HEK293 (cell line): ENCODE results near the gene PRMT5.

Experiments
- ATF2 ChIP-seq: fragments of 450-650 bp; formaldehyde crosslinking; IDR thresholded peaks from 2 replicates; pipeline ENCODE4 v1.5.1; 2016; ENCODE audit warnings: missing biosample characterization, missing genetic modification characterization, low read depth
- BCL11A ChIP-seq: fragments of 450-650 bp; formaldehyde crosslinking; IDR thresholded peaks from 2 replicates; pipeline ENCODE4 v1.5.1; 2016; ENCODE audit warnings: low read depth, missing biosample characterization, missing genetic modification characterization
- BCL11B ChIP-seq: fragments of 450-650 bp; formaldehyde crosslinking; IDR thresholded peaks from 2 replicates; pipeline ENCODE4 v1.5.1; 2016; ENCODE audit warnings: low read depth, missing biosample characterization, missing genetic modification characterization
- GLI2 ChIP-seq: fragments of 450-650 bp; formaldehyde crosslinking; IDR thresholded peaks from 2 replicates; pipeline ENCODE4; 2017; ENCODE audit warnings: missing biosample characterization, missing genetic modification characterization, low read depth, borderline replicate concordance
- GLIS1 ChIP-seq: fragments of 450-650 bp; formaldehyde crosslinking; IDR thresholded peaks from 2 replicates; pipeline ENCODE4 v1.5.1; 2016; ENCODE audit warnings: missing biosample characterization, missing genetic modification characterization
- HOXD13 ChIP-seq: sonication (generic); formaldehyde crosslinking; IDR thresholded peaks from 2 replicates; pipeline ENCODE4 v1.8.0; 2022; ENCODE audit warnings: missing genetic modification reagents, borderline replicate concordance
- KLF10 ChIP-seq: fragments of 450-650 bp; IDR thresholded peaks from 2 replicates; pipeline ENCODE4 v1.5.1; 2018; ENCODE audit warnings: missing biosample characterization, mild to moderate bottlenecking, missing genetic modification characterization
- KLF7 ChIP-seq: fragments of 450-650 bp; formaldehyde crosslinking; IDR thresholded peaks from 2 replicates; pipeline ENCODE4 v1.5.1; 2016; ENCODE audit warnings: missing biosample characterization, missing genetic modification characterization, borderline replicate concordance
- PATZ1 ChIP-seq: fragments of 450-650 bp; formaldehyde crosslinking; IDR thresholded peaks from 2 replicates; pipeline ENCODE4 v1.5.1; 2016; ENCODE audit warnings: missing biosample characterization, missing genetic modification characterization
- PRDM10 ChIP-seq: fragments of 450-650 bp; formaldehyde crosslinking; IDR thresholded peaks from 2 replicates; pipeline ENCODE4 v1.5.1; 2016; ENCODE audit warnings: missing biosample characterization, missing genetic modification characterization
- PRDM4 ChIP-seq: fragments of 450-650 bp; formaldehyde crosslinking; IDR thresholded peaks from 2 replicates; pipeline ENCODE4 v1.5.1; 2017; ENCODE audit warnings: missing biosample characterization, missing genetic modification characterization
- REST ChIP-seq: fragments of 450-650 bp; formaldehyde crosslinking; IDR thresholded peaks from 2 replicates; pipeline ENCODE4 v1.5.1; 2016; ENCODE audit warnings: missing biosample characterization, missing genetic modification characterization
- SCRT1 ChIP-seq: fragments of 450-650 bp; formaldehyde crosslinking; IDR thresholded peaks from 2 replicates; pipeline ENCODE4 v1.5.1; 2016; ENCODE audit warnings: missing biosample characterization, missing genetic modification characterization, borderline replicate concordance
- ZBTB1 ChIP-seq: fragments of 450-650 bp; formaldehyde crosslinking; IDR thresholded peaks from 2 replicates; pipeline ENCODE4 v1.5.1; 2016; ENCODE audit warnings: missing biosample characterization, missing genetic modification characterization
- ZBTB20 ChIP-seq: fragments of 450-650 bp; formaldehyde crosslinking; IDR thresholded peaks from 2 replicates; pipeline ENCODE4 v1.5.1; 2016; ENCODE audit warnings: missing biosample characterization, missing genetic modification characterization
- ZBTB8A ChIP-seq: fragments of 450-650 bp; formaldehyde crosslinking; IDR thresholded peaks from 2 replicates; pipeline ENCODE4 v1.5.1; 2016; ENCODE audit warnings: missing biosample characterization, missing genetic modification characterization
- ZNF112 ChIP-seq: fragments of 450-650 bp; formaldehyde crosslinking; IDR thresholded peaks from 2 replicates; pipeline ENCODE4 v1.5.0; 2017; ENCODE audit warnings: missing biosample characterization, missing genetic modification characterization
- ZNF146 ChIP-seq: fragments of 450-650 bp; formaldehyde crosslinking; IDR thresholded peaks from 2 replicates; pipeline ENCODE4 v1.5.1; 2016; ENCODE audit warnings: missing biosample characterization, missing genetic modification characterization
- ZNF214 ChIP-seq: fragments of 450-650 bp; formaldehyde crosslinking; IDR thresholded peaks from 2 replicates; pipeline ENCODE4 v1.5.1; 2017; ENCODE audit warnings: missing biosample characterization, mild to moderate bottlenecking, missing genetic modification characterization, borderline replicate concordance
- ZNF24 ChIP-seq: fragments of 450-650 bp; formaldehyde crosslinking; IDR thresholded peaks from 2 replicates; pipeline ENCODE4 v1.5.1; 2016; ENCODE audit warnings: missing biosample characterization, missing genetic modification characterization
- ZNF473 ChIP-seq: fragments of 450-650 bp; formaldehyde crosslinking; IDR thresholded peaks from 2 replicates; pipeline ENCODE4 v1.5.1; 2017; ENCODE audit warnings: missing biosample characterization, missing genetic modification characterization
- ZNF639 ChIP-seq: fragments of 450-650 bp; formaldehyde crosslinking; IDR thresholded peaks from 2 replicates; pipeline ENCODE4 v1.5.1; 2016; ENCODE audit warnings: missing biosample characterization, missing genetic modification characterization
- ZNF670 ChIP-seq: fragments of 450-650 bp; formaldehyde crosslinking; IDR thresholded peaks from 2 replicates; pipeline ENCODE4 v1.5.1; 2016; ENCODE audit warnings: missing biosample characterization, missing genetic modification characterization, low read depth
- ZNF76 ChIP-seq: fragments of 450-650 bp; formaldehyde crosslinking; IDR thresholded peaks from 2 replicates; pipeline ENCODE4; 2016; ENCODE audit warnings: low read depth, missing biosample characterization, missing genetic modification characterization, borderline replicate concordance

PRMT5 gene

GRCh38 chr14:22929104-22929960 lies at the start of gene PRMT5 (continued):
- TF ChIP-seq PRDM10: peak; percentile 81; the same call in 1 of the 2 replicates
- no peak for TF ChIP-seq ZNF670
- TF ChIP-seq ZNF112 (tag by site-specific recombination): no peak
- no peak for TF ChIP-seq ZNF146 (tag by site-specific recombination)
- peak; percentile 76 for TF ChIP-seq ZNF24 (tag by site-specific recombination)
- TF ChIP-seq KLF10: peak; percentile 98
- peak; percentile 71 for TF ChIP-seq GLIS1 (tag by site-specific recombination)
- 0 out of 2 replicates have a peak, but pooled peaks have one; percentile 33 for TF ChIP-seq ZBTB20
- peak; percentile 25 for TF ChIP-seq ZBTB8A (tag by site-specific recombination)
- TF ChIP-seq ZNF76 (tag by site-specific recombination): peak; percentile 92
- TF ChIP-seq PATZ1 (tag by site-specific recombination): peak; percentile 91
- TF ChIP-seq KLF7 (tag by site-specific recombination): peak; percentile 85
- no peak for TF ChIP-seq ZNF473 (tag by site-specific recombination)
- no peak for TF ChIP-seq GLI2 (tag by site-specific recombination)
- TF ChIP-seq PRDM4: no peak
- no peak for TF ChIP-seq ZBTB1 (tag by site-specific recombination)
- TF ChIP-seq ZNF639 (tag by site-specific recombination): peak; percentile 86
- TF ChIP-seq BCL11A (tag by site-specific recombination): no peak
- no peak for TF ChIP-seq SCRT1 (tag by site-specific recombination)
- TF ChIP-seq ZNF214 (tag by site-specific recombination): no peak
- no peak for TF ChIP-seq HOXD13 (CRISPR knock-in tag)
- no peak for TF ChIP-seq ATF2
- no peak for TF ChIP-seq BCL11B (tag by site-specific recombination)
- peak; percentile 71 for TF ChIP-seq REST (tag by site-specific recombination)
